Globus pallidus (tissue), 1 donor: ENCODE data around the gene ATP5ME.
"Not testable (repeated sequence)": the region's sequence is repeated elsewhere in the genome, so short reads cannot be mapped to it uniquely, and the experiment has no call there.

Source experiments
- DNase-seq: peaks from one replicate; pipeline ENCODE4 v3.0.0-alpha.2; 2015; ENCODE audit warnings: low spot score

The ATP5ME gene

GRCh38 chr4:655464-656151 is 18.5 kb downstream of the ATP5ME start:
- DNase-seq: no peak

- peak; percentile 86 for DNase-seq
Observed at GRCh38 chr4:654871-655463, 19.1 kb downstream of the ATP5ME start.

- no peak for DNase-seq
Observed at GRCh38 chr4:654503-654845, 19.6 kb downstream of the ATP5ME start.

GRCh38 chr4:653831-654502 is 20.1 kb downstream of the ATP5ME start:
- no peak for DNase-seq

GRCh38 chr4:653080-653821 is 20.8 kb downstream of the ATP5ME start:
- peak; percentile 65 for DNase-seq

GRCh38 chr4:651884-652642 is 22.0 kb downstream of the ATP5ME start:
- DNase-seq: no peak

DNA sequence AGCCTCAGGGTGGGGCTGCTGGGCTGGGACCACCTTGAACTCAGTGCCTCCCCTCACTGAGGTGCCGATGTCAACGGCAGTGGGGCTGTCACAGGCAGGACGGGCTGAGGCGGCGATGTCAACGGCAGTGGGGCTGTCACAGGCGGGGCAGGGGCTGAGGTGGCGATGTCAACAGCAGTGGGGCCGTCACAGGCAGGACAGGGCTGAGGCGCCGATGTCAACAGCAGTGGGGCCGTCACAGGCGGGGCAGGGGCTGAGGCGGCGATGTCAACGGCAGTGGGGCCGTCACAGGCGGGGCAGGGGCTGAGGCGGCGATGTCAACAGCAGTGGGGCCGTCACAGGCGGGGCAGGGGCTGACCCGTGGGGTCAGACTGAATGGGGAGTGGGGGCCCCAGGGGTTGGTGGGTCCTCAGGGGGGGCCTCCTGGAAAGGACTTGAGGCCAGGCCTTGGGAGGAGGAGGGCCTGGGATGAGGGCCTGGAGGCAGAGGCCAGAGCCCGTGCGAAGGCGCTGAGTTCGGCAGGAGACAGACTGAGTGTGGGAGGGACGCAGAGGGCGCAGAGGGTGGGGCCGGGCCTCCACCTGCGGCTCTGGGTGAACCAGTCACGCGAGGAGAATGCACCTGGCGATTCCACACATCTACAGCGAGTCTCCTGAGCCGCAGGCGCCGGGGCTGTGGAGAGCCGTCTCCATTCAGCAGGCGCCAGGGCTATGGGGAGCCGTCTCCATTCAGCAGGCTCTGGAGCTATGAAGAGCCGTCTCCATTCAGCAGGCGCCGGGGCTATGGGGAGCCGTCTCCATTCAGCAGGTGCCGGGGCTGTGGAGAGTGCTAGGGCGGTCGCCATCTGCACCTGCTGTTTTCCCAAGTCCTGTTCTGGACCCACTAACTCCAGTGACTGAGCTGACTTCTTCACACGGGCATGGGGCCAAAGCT is 22.9 kb downstream of the ATP5ME start:
- DNase-seq: peak; percentile 91

DNA sequence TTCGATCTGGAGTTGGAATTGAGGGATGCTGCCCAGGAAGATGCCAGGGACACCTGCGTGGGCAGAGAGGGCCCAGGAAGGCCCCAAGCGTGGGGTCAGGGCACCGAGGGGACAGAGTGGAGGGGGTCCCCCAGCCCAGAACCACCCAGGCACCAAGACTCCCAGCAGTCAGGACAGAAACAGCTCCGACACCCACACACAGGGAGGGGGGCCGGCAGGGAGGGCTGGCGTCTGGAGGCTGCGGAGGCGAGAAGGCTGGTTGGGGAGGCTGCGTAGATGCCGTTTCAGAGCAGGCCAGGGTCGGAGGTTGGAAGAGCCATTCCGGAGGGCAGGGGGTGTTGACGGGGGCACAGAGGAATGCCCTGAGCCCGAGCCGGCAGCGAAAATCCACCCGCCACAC is 23.6 kb downstream of the ATP5ME start:
- DNase-seq: no peak

DNA sequence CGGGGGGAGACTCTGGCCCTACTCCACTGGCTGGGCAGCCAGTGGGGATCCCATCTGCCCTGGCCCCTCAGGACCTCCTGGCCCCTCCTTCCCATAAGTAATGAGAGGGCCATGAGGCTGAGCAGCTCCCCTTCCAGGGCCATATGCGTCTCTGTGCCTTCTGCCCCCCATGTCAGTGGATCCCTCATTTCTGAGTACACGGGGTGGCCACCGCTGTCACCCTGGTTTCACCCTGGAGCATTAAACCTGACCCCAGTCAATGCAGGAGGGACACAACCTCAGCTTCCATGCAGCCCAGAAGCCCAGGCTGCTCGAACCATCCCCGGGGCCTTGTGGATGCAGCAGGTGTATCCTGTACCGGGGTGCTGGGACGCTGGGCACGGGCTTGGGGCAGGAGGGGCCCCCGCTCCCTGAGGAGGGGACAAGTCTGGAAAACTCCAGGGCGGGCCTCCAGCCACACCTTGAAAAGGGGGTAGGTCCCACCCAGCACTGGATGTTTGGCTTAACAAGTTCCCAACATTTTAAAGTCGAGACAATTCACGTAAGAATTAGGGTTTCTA is 24.2 kb downstream of the ATP5ME start:
- no peak for DNase-seq

GRCh38 chr4:649293-649625 is 24.8 kb downstream of the ATP5ME start:
- DNase-seq: no peak

DNA sequence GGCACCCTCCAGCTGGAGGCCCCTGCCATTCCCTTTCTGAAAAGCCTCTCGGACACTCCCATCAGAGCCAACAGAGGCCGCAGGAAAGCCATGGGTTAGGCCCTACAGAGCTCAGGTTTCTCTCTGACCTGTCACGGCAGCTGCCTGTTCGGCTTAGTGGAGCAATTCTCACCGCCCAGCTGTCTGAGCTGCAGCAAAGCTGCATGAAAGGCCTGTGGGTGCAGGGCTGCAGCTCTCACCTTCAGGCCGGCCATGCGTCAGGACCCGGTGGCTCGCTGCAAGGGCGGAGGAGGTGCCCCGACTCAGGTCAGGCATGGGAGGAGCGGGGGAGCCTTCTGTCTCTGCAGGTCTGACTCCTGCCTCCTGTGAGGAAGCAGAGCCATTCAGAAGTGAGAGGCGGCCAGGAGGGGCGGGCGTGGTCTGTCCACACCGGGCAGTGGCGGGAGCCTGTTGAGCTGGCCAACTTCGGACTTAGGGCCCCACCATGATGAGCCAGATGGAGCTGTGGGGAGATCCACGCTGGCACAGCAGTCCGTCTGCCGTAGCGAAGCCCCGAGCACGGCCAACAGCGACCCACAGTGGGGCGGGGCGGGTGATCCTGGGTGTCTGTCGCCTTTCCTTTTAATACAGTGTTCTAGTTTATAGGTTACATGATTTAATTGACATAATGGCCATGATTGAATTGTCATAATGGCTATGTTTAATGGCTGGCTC is 25.3 kb downstream of the ATP5ME start:
- no peak for DNase-seq

- no peak for DNase-seq
Observed at GRCh38 chr4:647481-647880, 26.6 kb downstream of the ATP5ME start.

DNA sequence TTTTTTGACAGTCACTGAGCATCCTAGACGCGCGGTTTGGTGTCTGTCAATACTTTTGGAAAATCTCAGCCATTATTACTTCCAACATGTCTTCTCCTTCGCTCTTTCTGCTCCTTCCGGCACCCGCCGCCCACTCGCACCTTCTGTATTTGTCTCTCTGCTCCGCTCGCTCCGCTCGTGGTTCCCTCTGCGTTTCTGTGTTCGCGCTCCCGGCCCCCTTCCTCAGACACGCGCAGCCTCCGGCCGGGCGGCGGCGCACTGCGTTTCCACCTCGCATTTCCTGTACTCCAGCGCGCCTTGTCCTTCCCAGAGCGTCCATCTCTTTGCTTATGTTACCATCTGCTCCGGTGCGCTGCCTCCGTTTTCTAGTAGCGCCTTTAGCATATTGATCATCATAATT is 27.6 kb downstream of the ATP5ME start:
- DNase-seq: no peak

DNA sequence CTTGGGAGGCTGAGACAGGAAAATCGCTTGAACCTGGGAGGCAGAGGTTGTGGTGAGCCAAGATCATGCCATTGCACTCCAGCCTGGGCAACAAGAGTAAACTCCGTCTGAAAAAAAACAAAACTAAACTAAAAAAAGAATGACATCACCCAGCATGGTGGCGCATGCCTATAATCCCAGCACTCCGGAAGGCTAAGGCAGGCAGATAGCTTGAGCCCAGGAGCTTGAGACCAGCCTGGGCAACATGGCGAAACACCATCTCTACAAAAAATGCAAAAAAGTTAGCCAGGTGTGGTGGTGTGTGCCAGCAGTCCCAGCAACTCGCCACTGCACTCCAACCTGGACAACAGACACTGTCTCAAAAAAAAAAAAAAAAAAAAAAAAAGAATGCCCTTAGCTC is 31.7 kb downstream of the ATP5ME start:
- DNase-seq: not testable (repeated sequence)

DNA sequence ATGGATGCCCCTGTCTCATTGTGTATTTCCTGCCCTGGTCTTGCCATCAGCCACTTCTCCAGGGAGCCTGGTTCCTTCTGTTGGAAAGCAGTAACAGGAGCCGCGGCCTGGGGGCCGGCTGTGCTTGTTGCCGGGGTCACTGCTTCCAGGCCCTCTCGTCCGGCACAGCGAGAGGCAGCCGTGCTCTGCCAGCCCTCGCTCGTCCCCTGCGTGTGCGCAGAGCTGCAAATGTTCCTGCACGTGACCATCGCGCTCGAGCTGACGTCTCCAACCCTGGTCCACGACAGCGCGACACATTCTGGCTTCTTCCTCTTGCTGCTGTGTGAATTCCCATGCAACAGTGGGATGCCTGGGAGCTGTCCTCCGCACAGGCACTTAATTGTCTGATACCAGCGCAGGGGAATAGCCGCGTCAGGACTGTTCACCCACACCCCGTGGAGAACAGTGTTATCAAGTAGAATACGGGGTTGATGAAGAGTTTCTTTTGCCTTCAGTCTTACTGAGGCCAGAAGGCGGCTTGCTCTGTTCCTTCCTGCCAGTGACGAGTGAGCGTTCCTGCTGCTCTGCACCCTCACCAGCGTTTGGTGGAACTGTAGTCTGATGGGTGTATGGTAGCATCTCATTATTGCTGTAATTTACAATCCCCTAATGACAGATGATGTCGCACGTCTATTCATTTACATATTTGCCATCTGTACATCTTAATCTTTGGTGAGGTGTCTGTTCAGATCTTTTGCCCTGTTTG is 36.4 kb downstream of the ATP5ME start:
- no peak for DNase-seq

- no peak for DNase-seq
Observed at GRCh38 chr4:636628-637159, 37.4 kb downstream of the ATP5ME start.

- no peak for DNase-seq
Observed at GRCh38 chr4:635851-636627, 38.0 kb downstream of the ATP5ME start.
